Stimulated activated CD8-positive, alpha-beta memory T cell treated with anti-CD3 and anti-CD28 coated beads, Interleukin-7, amount 100 ng/mL, for 4 hours (primary cell): Measurements from ENCODE around the gene CFAP54.
A peak's percentile ranks its signal among the peaks of the same experiment; 100 is the strongest.
"Not testable (repeated sequence)": the region's sequence is repeated elsewhere in the genome, so short reads cannot be mapped to it uniquely, and the experiment has no call there.

Experiments used
- DNase-seq, 2 donors: peaks; one replicate each; pipeline ENCODE4 v3.0.0-alpha.2; 2020; ENCODE audit warnings: low read depth in 2 of 2

CFAP54 gene

DNA sequence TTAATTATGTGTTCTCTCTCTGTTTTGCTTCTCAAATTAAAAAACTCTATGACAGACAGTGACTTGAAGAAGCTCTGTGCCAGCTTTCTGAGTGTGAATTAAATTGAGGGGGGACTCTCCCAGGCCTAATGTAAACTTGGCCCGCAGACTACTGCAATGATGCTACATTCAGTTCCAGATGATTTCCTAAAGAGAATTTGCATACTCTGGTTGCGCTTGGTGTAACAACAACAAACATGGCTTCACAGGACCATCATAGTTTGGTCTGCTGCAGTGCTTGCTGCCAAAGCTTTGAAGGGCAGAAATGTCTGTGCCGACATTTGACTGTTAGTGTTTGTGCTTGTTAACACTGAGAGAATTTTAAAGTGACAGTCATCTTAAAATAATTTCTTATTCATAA, 25.0 kb downstream of the CFAP54 start:
- no peak for DNase-seq

DNA sequence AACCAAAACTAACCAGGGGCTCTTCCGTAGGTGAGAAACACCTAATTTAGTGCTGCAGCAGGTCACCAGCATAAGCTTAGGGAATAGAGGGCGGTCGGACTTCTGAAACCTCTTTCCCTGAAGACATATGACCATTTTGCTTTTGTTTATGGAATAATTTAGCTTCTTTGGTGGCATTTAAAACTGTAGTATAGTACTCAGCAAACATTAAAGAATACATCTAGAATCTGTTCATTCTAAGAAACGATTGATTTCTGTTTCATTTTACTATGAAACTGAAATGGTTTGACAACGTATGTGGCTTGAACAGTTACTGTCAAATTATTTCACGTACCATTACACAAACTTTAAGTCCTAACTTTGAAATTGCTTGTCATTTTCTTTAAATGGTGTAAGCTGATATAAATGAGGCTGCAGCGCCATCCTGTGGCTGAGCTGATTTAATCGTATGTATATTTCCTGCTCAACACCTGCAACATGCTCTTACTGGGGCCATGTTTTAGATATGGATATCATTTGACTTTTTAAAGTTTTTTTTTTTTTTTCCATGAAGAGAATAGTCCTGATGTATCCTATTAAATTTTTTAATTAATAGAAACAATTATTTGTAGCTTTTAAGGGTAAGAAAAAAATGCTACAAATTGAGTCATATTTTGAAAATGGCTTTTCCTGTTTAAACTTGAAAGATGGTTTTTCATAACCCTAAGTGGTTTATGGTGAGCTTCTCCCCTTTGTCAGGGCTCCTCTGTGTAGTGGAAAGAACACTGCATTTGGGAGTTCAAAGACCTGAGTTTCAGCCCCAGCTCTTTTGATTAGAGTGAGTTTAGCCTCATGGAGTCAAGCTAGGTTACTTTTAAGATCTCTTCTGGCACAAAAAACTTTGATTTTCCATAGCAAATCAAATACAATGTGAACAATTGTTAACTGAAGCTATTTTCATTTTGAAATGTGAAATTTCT, 27.4 kb downstream of the CFAP54 start:
- DNase-seq: peak; percentile 68 to 77

DNA sequence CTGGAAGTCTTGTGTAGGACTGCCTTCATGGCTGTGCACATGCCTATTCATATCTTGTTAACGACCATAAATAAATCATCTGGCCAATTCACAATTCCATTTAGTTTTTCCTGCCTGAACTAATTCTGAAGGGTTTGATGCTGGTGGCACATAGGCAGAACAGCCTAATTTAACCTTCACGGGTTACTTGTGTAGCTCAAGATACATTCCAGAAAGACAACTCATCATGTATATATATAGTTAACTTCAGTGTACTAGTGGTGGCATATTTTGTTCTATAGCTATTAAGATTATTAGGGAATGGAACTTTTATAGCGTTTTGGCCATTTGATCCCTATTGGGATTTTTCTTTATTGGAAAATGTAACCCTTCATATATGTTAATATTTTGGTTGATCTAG, 31.4 kb downstream of the CFAP54 start:
- DNase-seq: no peak

DNA sequence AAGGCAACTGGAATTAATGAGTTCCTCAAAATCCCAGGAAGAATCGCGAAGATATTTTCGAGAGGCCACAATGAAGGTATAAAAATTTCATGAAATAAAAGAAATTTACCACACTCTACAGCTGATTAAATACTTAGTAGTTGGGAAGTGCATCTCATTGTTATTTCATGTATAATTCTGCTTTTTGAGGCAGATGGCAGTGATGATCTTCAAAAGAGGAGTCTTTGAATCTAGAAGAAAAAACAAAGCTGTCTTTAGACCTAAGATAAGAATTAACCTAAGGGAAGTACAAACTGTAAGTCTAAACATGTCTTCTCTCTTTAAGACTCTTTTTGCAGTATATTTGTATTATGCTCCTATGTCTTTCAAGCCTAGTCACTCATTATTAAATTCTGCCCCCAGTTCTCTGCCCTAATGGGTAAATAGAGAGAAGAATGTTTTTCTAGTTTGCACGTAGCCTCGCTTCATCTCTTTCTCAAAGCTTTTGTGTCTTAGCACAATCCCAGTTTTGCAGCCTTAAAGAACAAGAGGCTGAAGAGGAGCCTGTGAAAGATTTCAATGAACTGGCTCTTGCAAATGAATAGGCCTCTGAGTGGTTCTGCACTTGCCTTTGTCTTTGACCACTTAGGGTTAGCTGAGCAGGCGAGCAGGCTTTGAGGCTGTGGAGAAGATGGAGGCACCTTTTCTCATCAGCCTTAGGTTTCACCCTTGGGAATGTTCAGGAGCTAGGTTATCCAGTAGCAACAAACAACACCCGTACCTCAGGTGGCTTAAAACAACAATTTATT, 32.7 kb downstream of the CFAP54 start:
- DNase-seq: no peak

DNA sequence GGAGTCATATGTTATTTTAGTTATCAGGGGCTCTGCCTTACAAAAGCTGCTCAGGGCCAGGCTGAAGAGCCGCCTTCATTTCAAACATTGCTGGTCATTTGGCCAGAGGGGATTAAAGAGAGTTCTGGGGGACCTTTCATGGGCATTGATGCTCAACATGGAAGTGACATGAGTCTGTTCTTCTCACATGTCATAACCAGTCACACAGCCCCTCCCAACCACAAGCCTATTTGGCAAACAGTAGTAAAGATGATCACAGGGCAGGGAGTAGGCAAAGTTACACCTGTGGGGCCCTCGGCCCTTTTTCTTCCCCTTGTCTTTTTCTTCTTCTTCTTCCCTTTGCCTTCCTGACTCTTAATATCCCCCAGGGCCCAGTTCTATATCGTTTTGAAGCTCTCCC, 33.3 kb downstream of the CFAP54 start:
- DNase-seq: no peak

DNA sequence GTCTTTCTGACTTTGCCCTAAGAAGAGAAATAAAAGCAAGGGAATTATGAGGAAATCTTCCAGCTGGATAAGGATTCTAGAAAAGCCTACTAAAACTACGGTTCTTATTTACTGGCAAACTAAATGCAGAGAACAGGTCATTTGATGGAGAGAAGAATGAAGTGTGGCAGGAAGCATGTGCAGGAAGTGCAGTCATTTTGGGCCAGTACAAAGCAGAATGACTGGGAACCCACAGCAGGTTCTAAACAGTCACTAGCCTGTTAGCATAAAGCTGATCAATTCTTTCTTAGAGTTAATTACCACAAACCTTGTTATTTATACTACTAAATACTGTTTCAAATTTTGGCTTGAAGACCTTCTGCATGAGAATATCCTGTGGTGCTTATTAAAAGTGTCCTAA, 36.7 kb downstream of the CFAP54 start:
- DNase-seq: no peak

DNA sequence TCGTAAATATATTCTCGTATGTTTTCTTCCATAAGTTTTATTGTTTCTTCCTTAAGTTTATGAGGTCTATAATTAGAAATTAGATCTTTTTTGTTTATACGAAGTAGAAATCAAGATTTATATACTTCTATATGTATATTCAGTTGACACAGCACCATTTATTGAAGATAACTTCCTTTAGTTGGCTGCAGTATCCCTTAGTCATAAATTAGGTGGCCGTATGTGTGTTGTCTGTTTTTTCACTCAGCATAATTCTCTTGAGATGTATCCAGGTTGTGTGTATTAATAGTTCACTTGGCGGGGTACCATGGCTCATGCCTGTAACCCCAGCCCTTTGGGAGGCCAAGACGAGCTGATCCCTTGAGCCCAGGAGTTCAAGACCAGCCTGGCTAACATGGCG, 40.5 kb downstream of the CFAP54 start:
- no peak for DNase-seq

DNA sequence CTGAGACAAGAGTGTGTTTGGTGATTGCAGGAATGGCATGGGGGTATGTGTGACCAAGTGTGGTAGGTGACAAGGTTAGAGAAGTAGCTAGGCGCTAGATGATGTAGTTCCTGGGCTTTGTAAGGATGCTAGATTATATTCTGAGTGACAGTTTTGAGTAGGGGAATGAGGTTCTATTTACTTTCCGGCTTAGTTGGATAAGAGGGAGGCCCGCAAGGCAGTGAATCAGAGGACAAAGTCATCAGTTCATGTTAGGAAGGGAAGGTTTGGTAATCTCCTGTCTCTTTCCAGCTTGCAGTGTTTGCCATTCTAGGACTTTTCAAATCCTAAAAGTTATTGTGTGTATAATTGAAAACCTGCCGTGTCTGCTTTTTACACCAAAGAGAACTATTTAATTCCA, 45.0 kb downstream of the CFAP54 start:
- no peak for DNase-seq

DNA sequence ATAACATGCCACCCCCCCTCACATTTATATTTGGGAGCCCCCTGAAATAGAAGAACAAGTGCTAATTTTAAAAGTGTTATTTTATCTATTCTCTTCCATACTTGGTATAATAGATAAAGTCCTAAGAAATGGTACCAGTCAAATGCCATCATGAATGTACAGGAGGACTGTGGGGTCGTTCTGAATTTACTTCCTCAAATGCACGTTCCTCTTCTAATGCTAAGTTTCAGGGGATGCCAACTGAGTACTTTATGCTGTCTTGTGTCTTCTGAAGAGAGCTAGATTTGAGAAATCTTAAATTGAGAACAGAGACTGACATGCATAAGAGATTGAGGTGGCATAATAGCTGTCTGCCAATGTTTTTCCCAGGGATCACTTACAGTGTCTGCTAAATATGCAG, 59.0 kb downstream of the CFAP54 start:
- DNase-seq: no peak

DNA sequence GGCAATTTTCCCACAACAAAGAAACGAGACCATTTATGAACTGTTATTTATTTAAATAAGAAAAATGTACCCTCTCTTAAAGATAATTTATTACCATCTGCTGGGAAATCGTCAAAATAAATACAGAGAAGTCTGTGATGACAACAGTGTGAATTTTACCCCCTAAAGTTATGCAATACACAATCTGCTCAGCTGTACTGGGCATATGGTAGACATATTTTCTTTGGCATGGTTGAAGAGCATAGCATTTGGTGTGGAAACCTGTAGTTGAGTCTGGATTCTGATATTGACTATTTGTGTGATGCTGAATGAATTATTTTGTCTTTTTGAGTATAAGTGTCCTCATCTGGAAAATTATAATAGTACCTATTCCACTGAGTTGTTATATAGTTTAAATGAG, 60.0 kb downstream of the CFAP54 start:
- no peak for DNase-seq

DNA sequence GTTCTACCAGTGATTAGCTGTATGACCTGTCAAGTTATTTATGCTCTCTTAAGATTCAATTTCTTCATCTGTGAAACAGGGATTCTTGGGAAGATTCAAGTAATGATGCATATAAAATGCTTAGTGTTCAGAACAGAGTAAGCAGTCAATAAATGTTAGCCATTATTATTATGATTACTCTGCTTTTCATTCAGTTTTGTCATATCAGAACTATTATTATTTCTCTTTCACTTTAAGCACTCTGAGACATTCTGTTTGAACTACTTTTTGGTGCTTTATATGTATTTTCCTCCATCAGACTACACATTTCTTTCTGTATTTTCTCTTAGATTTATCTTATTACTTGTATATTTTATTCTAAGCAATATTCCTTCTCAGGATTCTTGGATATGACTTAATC, 81.2 kb downstream of the CFAP54 start:
- DNase-seq: no peak

DNA sequence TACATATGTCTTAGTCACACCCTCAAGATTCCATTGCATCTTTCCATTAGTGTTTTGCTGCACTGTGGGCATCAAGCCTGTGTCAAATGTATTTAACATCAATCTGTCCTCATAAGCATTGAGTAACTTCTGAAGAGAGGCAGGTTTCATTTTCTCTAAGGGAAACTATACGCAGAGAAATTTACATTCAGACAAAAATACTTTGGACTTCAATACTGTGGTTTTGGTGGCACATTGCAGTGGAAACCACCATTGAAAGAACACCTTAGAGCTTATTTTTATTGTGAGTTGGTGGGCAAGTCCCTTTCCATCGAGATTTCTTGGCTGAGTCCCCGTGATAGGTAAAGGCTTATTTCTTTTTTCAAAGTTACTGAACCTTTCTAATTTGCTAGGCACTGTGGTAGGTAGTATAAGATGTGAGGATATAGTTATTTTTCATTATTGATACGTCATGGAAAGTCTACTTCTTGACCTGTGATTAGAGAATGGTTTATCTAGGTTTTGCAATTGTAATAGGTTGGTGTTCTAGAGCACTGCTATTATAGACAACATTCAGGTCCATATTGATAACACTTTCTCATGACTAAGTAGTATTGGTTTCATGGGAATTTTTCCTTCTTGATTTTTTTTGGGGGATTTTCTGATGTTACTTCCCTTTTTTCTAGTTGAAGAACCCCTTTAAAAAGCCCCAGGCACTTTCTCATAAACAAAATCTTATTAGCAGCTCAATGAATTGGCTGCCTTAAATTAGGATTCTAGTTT, 81.9 kb downstream of the CFAP54 start:
- no peak for DNase-seq

DNA sequence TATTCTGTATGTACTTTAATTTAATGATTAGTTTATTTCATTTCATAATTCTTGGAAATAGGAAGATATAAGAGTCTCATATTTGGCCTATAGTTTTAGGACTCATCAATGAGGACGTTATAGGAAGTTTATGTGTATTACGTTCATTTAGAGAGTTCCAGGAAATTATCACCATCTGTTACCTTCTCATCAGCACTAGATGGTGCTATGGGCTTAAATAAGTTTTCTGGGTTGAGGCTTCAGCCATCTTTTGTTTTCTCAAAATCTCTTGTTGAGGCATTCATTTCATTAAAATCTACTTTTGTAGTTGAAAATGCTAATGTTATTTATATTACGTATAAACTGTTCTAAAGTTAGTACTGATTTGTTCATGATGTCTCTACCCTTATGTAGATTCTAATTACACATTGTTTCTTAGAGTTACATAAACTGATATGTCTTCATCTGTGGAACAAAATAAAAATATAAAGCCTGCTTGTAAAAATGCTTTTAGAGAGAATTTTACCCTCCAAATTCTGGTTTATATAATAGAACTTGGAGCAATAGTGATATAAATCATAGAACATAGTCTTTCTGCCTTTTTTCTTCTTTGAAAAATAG, 89.2 kb downstream of the CFAP54 start:
- DNase-seq: no peak

DNA sequence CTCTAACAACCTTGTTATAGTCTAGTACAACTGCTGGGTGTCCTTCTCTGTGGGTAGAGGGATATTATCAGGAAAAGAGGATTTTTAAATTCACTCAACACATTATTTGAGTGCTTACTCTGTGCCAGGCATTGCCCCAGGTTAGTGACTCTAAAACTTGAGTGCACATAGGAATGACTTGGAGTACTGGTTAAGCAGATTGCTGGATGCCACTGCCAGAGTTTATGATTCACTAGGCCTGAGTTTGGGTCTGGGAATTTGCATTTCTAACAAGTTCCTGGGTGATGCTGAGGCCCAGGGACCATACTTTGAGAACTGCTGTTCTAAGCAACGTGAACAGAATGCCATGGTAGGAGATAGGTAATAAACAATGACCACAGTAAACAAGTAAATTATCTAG, 96.6 kb downstream of the CFAP54 start:
- DNase-seq: no peak

DNA sequence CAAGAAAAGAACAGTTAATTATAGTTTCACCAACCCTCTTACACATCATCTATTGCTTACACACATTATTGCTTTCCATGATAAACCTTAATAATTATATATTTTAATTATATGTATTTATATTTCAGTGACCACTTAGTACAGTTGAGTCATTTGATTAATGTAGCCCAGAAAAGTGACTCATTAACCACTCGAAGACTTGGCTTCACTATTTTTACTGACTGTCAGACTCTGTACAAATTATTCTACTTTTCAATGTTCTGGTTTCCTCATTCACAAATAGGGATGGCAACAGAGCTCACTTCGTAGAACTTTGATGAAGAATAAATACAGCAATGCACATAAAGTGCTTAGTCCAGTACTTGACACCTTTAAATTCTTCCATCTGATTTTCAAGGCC, 98.3 kb downstream of the CFAP54 start:
- no peak for DNase-seq

DNA sequence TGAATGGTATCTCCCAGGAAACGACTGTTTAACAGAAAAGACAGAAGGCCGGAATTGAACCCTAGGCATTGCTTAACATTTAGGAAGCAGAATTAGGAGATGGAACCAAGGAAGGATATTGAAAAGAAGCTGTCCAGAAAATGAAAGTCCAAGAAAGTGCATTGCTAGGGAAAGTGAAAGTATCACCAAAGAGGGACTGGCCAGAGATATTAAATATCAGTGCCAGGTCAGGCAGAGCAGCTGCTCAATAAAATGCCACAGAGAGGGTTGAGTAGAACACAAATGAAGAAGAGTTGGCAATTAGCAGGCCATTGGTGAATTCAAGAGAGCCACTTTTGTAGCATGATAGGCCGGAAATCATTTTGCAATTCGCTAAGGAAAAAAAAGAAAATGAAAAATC, 101.6 kb downstream of the CFAP54 start:
- no peak for DNase-seq

DNA sequence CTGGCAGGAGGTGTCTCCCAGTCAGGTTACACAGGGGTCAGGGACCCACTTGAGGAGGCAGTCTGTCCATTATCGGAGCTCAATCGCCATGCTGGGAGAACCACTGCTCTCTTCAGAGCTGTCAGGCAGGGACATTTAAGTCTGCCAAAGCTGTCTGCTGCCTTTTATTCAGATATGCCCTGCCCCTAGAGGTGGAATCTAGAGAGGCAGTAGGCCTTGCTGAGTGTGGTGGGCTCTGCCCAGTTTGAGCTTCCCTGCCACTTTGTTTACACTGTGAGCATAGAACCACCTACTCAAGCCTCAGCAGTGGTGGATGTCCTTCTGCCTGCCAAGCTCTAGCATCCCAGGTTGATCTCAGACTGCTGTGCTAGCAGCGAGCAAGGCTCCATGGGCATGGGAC, 115.0 kb downstream of the CFAP54 start:
- not testable (repeated sequence) for DNase-seq

DNA sequence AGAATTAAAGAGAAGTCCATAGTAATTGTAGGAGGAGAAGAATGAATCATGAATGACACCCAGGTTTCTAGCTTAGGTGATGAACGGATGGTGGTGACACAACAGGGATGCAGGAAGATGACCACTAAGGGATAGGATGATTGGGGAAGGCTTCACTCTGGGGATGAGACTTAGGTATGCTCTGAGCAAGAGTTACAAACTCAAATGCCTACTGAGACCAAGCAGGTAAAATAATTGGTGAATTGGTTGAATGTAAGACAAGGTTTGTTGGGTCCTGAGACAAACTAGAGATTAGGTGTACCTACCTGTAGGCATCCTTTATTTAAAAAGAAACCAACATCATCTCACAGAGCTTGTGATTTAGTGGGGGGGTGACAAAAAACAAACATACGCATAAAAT, 116.3 kb downstream of the CFAP54 start:
- DNase-seq: no peak

DNA sequence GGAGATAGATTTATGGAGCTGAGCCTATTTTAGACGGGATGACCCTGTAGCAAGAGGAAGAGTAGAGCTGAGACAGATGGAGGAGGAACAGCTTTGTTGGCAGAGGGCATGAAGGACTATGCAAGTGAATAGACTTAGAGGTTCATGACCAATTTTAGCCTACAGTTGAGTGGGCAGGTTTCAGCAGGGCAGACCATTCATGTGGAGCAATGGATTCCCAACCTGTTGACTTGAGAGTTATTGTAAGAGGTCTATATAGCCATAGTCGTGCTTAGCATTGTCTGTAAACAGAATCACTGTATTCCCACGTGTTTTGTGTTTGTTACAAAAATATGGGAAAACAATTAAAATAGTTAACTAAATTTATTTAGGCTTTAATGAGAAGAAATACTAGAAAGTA, 116.8 kb downstream of the CFAP54 start:
- no peak for DNase-seq

DNA sequence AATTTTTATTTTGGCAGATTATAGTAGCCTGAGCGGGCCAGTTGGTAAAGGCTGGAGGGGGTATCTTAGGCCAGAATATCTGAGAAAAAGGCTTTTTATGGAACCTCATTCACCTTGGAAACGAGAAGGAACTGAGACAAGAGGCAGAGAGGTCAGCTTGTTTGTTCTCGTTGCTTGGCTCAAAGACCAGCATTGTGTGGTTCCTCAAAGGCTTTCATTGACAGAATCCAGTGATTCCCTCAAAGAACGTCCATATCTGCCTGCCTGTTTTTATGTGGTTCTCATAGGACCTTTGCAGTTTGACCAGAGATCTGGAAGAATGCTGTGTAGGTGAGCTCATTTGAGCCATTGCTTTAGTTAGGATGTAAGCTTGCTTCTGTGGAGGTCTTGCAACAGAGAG, 117.3 kb downstream of the CFAP54 start:
- DNase-seq: no peak

DNA sequence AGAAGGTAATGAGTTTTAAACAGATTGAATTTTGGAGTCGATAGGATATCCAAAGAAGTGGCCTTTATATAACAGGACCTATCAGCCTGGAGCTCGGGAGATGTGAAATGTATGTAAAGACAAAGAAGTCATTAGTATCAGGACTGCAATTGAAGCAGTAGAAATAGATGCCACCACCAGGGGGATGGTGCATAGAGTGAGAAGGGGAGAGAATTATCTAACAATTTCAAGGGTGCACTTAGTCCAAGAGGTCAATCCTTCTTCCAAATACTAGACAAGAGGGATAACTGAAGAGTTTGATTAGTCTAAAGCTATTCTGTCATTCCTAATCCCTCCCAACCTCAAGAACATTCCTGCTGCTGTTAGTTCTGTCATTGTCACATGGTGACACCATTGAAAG, 127.8 kb downstream of the CFAP54 start:
- DNase-seq: no peak

DNA sequence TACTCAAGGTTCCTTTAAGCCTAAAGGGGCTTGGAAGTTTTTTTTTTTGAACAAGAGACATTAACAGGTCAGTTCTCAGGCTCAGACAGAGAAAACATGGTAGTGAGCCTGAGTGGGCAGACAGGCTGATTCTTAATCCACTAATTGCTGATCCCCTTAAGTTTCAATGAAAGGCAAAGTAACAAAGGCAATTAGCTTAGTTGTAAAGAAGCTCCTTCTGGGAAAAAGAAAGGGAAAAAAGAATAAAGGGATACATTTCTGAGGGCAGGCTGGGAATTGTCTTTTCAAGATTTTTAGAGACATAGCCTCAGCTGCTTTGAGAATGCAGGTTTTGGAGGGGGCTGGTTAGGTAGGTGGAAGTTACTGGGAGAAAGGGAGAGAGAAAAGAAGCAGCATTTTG, 133.8 kb downstream of the CFAP54 start:
- no peak for DNase-seq
